Fibroblast of the aortic adventitia (primary cell): Measurements from ENCODE around the gene GPATCH4. TPM values are rescaled to one million over a fixed set of nuclear protein-coding genes. Genes with fewer than 3 reads are reported as not detected.
A peak's percentile ranks its signal among the peaks of the same experiment; 100 is the strongest.

Experiments used
- DNase-seq: peaks from one replicate; pipeline ENCODE4 v3.0.0-alpha.2; 2010; ENCODE audit warnings: low read depth
- H3K4me3 ChIP-seq: 2 replicates; pipeline ENCODE4 v1.5.1; 2011; ENCODE audit warnings: low read depth, mild to moderate bottlenecking, control low read depth, low read length, moderate library complexity
- CTCF ChIP-seq: IDR thresholded peaks from 2 replicates; pipeline ENCODE4 v1.5.1; 2011; ENCODE audit warnings: mild to moderate bottlenecking, low read length, control low read depth, inconsistent platforms; ENCODE audit not compliant: insufficient read depth
- total RNA-seq: library from RNA; depleted of rRNA; stranded (reverse); fragments of >200 nt; gene quantifications from 2 replicates; pipeline ENCODE4 v1.2.3, GENCODE V29; 2012; ENCODE audit warnings: low replicate concordance

GPATCH4 gene
- total RNA-seq, 1 donor = 18.9 TPM

- DNase-seq = no peak
- no peak within 1 kb of the TSS for H3K4me3 ChIP-seq
- TF ChIP-seq CTCF = no peak
Measured at GRCh38 chr1:156579472-156579871, 21.8 kb downstream of the GPATCH4 start, which contains the start of gene TTC24. Gene TTC24 (plus strand): TSS chr1:156579723. CDS start chr1:156581365, 1,642 bp downstream.

- no peak for DNase-seq
- no peak for TF ChIP-seq CTCF
- H3K4me3 ChIP-seq = no peak overlapping the region
Measured at GRCh38 chr1:156578055-156578454, 23.2 kb downstream of the GPATCH4 start.

- no peak for DNase-seq
- no peak overlapping the region for H3K4me3 ChIP-seq
- no peak for TF ChIP-seq CTCF
Measured at GRCh38 chr1:156577550-156577949, 23.7 kb downstream of the GPATCH4 start.

- no peak overlapping the region for H3K4me3 ChIP-seq
- DNase-seq = no peak
- no peak for TF ChIP-seq CTCF
Measured at GRCh38 chr1:156574039-156574633, 27.1 kb downstream of the GPATCH4 start.

GRCh38 chr1:156572663-156573018, 28.6 kb downstream of the GPATCH4 start:
- TF ChIP-seq CTCF = no peak
- no peak for DNase-seq
- H3K4me3 ChIP-seq = peak overlapping the region; percentile 79

GRCh38 chr1:156571919-156572662, 29.2 kb downstream of the GPATCH4 start, which contains the start of gene IQGAP3:
Gene IQGAP3 (minus strand): TSS chr1:156572565. CDS start chr1:156572529, 36 bp downstream.
- peak within 1 kb of the TSS; percentile 79 for H3K4me3 ChIP-seq
- no peak for TF ChIP-seq CTCF
- peak; percentile 77 for DNase-seq
